ENCODE measurements around the gene PIKFYVE.
"Not testable (repeated sequence)": the region's sequence is repeated elsewhere in the genome, so short reads cannot be mapped to it uniquely, and the experiment has no call there.

Gene PIKFYVE

GRCh38 chr2:208297961-208298360, 31.9 kb downstream of the PIKFYVE start:
- no peak for DNase-seq (ENCODE audit: low read depth)

DNA sequence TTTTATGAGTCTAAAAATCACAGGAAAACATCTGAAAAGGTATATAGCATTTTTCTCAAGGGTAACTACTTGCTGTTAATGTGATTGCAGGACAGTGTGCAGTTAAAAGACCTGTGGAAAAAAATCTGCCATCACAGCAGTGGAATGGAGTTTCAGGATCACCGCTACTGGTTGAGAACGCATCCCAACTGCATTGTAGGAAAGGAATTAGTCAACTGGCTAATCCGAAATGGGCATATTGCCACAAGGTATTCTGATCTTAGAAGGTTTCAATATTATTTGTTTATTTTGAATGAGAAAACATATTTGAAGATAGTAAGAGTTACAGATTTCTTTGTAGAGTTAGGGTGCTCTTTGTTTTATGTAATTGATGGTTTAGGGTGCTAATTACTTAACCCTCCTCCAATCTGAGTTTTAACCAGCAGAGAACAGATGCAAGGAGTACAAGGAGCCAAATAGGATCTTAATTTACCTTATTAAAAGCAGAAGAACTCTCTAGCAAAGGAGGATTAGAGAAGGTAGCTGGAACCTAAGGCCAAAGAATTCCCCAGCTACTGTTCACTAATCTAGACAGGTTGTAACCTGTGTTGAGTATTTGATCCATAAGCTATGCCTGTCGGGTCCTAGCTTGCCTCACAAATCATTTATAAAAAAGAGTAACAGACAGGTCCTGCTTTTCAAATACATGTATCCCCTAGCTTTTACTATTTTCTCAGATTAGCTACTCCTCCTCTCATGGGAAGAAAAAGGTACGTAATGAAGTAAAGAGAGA, 35.0 kb downstream of the PIKFYVE start:
- no peak for DNase-seq (ENCODE audit: low read depth)

GRCh38 chr2:208304157-208304556, 38.1 kb downstream of the PIKFYVE start:
- no peak for DNase-seq (ENCODE audit: low read depth)

DNA sequence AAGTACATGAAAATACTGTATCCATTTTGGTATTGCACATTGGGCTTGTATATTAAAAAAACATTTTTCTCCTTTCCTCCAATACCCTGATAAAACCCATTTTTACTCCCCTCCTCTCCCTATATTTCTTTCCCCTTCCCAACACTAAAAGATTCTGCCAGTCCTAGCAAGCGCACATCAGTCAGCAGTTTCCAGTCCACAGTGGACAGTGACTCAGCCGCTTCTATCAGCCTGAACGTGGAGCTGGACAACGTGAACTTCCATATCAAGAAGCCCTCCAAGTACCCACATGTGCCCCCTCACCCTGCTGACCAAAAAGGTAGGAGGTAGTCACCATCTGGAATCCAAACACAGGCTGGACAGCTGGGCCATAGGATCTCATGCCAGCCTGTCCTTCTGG, 38.6 kb downstream of the PIKFYVE start:
- no peak for DNase-seq (ENCODE audit: low read depth)

DNA sequence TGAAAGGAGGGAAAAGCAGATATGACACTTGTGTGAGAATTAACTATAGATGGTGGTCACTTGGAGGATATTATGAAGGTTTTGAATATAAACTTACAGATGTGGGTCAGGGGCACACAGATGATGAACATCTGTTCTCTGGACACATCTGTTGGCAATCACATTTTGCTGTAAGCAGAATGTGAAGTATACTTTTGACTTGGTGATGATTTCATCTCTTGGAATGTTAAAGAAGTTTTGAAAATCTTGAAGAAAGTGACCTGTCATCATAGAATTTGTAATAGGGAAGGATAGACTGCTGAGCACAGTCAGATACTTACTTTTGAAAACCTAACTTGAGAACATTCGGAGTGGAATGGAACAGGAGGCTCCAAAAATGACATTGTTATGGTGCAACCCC, 40.2 kb downstream of the PIKFYVE start:
- DNase-seq (ENCODE audit: low read depth) = no peak

GRCh38 chr2:208311321-208311720, 45.3 kb downstream of the PIKFYVE start:
- no peak for DNase-seq (ENCODE audit: low read depth)

DNA sequence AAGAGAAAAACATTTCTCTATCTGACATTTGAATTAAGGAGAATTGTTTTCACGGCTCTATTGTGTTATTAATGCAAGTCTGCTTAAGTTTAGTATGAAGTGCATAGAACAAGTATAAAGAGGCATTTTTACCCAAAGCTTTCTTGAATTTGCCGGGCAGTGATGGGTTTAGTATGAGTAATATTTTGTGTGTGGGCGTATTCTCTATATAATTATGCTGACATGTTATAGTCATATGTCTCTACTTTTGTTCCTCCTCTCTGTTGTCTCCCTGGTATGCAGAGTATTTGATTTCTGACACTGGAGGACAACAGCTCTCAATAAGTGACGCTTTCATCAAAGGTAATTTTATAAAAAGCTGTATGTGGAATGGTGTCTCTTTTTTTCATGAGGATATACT, 45.9 kb downstream of the PIKFYVE start:
- DNase-seq (ENCODE audit: low read depth) = no peak

DNA sequence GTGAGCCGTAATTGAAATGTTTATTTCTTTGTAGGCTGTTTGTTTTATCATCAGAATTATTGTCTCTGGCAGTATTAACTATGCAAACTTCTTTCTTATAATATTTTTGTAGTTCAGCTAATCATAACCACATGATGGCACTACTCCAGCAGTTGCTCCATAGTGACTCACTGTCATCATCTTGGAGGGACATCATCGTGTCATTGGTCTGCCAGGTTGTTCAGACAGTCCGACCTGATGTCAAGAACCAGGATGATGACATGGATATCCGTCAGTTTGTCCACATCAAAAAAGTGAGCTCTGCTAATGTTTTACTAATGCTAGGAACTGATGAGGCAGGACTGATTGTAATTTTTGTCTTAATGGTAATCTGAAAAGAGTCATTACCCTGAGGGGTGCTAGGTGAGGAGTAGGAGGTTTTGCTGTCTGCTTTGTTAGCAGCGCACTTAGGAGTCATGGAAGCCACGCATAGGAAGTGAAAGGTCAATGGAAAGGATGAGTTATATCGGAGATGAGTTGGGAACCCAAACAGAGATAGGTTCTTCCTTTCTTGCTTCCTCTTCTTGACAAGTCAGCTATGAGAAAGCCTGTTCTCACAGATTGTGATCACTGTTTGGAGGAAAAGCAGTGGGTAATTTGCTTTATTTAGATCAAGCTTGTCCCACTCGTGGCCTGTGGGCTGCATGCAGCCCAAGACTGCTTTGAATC, 49.2 kb downstream of the PIKFYVE start:
- DNase-seq (ENCODE audit: low read depth) = no peak

DNA sequence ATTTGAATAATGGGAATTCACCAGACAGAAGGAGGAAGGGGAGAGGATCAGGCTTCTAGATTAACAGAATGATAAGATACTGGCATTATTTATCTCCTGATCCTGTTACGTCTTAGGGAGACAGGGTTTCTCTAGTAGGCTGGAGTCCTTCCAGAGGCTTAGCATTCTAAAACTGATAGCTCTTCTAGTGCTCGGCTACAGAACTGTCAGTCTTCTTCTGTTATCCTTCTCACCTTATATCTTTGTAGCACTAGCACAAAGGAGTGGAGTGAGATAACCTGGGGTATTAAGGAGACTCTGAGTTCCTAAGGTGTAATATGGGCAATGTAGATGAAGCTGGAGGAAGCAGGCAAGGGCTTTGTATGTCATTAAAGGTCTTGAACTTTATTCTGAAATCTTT, 52.1 kb downstream of the PIKFYVE start:
- no peak for DNase-seq (ENCODE audit: low read depth)

- no peak for DNase-seq (ENCODE audit: low read depth)
Measured at GRCh38 chr2:208319391-208319790, 53.3 kb downstream of the PIKFYVE start.

DNA sequence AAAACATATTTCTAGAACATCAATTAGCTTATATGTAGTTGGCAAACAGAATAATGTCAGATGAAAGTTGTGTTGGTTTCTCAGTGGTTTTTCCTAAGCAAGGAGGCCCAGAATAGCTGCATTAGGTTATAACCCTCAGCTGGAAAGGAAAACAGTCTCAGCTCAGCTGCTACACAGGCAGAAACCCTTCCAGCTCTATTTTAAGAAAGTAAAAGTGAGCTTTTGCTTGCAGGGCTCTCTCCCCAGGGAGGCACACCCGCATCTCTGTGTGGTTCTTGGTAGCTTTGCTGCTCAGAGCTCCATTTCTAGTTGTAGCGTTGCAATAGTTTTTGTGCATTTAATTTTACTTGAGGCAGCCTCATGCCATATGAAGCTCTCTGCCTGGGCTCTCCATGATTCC, 54.6 kb downstream of the PIKFYVE start:
- DNase-seq (ENCODE audit: low read depth) = no peak

DNA sequence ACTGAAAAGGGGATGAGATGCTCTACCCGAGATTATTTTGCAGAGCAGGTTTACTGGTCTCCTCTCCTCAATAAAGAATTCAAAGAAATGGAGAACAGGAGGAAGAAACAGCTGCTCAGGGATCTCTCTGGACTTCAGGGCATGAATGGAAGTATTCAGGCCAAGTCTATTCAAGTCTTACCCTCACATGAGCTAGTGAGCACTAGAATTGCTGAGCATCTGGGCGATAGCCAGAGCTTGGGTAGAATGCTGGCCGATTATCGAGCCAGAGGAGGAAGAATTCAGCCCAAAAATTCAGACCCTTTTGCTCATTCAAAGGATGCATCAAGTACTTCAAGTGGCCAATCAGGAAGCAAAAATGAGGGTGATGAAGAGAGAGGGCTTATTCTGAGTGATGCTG, 60.0 kb downstream of the PIKFYVE start:
- no peak for DNase-seq (ENCODE audit: low read depth)

- DNase-seq (ENCODE audit: low read depth) = no peak
Measured at GRCh38 chr2:208329485-208329884, 63.4 kb downstream of the PIKFYVE start.

DNA sequence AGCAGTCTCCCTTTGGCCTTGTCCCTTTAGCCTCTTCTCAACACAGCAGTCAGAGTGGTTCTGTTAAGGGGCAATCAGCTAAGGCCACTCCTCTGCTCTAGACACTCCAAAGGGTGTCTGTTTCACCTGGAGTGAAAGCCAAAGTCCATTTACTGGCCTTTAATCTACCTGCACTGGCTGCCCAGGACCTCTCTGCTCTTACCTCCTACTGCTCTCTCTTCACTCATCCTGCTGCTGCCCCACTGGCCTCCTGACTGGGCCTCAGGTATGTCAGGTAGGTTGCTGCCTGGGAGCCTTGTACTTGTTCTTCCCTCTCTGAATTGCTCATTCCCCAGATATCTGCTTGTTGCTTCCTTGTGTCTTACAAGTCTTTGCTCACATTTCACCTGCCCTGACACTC, 68.2 kb downstream of the PIKFYVE start:
- DNase-seq (ENCODE audit: low read depth) = no peak

- DNase-seq (ENCODE audit: low read depth) = no peak
Measured at GRCh38 chr2:208346756-208347155, 80.7 kb downstream of the PIKFYVE start.

DNA sequence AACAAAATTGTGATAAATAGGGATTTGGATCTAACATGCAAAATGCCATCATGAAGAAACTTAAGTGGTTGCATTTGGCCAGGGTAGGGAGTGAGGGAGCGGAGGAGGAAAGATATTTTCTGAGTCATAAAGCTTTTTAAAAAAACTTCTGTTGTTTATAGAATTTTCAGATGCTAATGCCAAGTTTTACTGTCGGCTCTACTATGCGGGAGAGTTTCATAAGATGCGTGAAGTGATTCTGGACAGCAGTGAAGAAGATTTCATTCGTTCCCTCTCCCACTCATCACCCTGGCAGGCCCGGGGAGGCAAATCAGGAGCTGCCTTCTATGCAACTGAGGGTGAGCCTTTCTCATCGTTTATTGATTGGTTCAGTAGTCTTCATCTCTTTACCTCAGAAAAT, 84.6 kb downstream of the PIKFYVE start:
- DNase-seq (ENCODE audit: low read depth) = no peak

DNA sequence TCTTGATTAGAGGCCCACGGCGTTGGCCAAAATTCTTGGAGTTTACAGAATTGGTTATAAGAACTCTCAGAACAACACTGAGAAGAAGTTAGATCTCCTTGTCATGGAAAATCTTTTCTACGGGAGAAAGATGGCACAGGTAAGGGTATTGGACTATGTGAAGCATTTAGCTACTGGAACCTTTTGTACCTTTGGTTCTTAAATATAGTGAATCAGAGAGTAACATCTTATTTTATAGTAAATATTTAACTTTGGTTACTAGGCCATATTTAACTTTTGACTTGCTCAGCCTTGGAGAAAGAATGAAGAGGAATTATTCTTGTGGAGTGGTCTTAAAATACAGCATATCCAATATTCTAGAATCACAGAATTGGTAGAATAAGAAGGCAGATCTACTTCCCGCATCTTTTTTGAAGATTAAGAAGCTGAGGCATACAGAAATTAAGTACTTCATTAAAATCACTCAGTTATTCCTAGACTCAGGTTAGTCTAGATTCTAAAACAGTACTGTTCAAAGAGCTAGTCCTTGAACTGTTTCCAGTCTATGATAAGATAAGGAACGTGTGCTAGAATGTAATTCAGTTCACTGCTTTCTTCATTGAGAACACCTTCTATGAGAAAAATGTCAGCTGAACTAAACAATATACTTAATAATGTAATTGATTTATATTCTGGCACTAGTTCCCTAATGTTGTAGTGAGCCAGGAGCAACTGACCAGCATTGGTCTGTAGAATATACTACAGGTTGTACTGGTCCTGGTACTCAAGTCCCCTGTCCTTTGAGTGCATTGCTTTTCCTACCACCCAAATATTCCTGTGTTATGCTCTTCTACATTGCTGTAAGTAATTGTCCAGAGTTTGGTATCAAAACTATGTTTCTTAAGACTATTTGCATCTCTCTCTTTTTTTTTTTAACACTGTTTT, 86.9 kb downstream of the PIKFYVE start:
- no peak for DNase-seq (ENCODE audit: low read depth)

- DNase-seq (ENCODE audit: low read depth) = no peak
Measured at GRCh38 chr2:208354964-208355381, 88.9 kb downstream of the PIKFYVE start.

DNA sequence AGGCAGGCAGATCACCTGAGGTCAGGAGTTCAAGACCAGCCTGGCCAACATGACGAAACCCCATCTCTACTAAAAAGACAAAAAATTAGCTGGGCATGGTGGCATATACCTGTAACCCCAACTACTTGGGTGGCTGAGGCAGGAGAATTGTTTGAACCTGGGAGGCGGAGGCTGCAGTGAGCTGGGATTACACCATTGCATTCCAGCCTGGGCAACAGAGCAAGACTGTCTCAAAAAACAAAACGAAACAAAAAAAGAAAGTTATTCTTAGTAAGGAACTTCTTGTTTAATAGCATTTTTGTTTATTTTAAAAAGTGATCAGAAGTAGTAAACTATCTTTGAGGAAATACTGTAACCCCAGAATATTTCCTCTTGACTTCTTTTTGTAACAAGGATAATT, 90.4 kb downstream of the PIKFYVE start:
- not testable (repeated sequence) for DNase-seq (ENCODE audit: low read depth)

- DNase-seq (ENCODE audit: low read depth) = no peak
Measured at GRCh38 chr2:208356846-208357574, 91.0 kb downstream of the PIKFYVE start.

DNA sequence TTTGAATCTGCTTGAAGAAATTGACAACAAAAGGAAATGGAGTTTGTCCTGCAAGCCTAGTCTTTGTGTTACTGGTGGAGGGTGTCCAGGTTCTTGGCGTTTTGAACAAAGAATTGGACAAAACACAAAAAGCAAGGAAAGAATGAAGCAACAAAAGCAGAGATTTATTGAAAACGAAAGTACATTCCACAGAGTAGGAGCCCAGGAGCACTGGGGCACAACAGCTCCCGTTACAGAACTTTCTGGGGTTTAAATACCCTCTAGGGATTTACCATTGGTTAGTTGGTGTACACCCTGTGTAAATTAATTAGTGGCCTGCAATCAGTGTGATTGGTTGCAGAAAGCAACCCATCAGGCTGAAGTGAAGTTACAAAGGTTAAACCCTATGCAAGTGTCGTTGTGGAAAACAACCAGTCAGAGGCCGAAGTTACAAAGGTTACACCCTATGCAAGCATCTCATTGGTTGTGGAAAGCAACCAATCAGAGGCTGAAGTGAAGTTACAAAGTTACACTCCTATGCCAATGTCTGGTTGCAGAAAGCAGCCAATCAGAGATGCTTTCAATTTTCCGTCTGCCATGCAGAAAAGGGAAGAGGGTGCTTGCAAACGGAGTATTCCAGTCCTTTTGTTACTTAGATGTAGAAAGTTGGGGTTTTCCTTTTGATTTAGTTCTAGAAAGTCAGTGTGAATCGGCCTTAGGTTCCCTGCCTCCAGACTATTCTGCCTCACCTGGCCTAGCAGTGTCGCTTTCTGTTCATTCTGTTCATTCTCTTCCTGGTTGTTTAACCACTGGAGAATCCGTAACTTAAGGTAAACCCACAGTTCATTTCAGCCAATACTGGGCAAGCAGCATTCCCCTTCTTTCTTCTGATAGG, 92.9 kb downstream of the PIKFYVE start:
- DNase-seq (ENCODE audit: low read depth) = no peak

Data from stimulated activated CD8-positive, alpha-beta memory T cell treated with anti-CD3 and anti-CD28 coated beads, Interleukin-7, amount 100 ng/mL, for 24 hours (primary cell).